Activated naive CD4-positive, alpha-beta T cell treated with anti-CD3 and anti-CD28 coated beads, Interleukin-2, amount 50 U/mL, for 72 hours (primary cell): ENCODE data around the gene MTCL1. TPM values are rescaled to one million over a fixed set of nuclear protein-coding genes. Genes with fewer than 3 reads are reported as not detected.

Source experiments
- ATAC-seq, 2 donors: fragments of 150-1000 bp; cut with Tn5 transposase; 2 replicates each; pipeline ENCODE4 v1.10.0; 2021; ENCODE audit warnings: mild to moderate bottlenecking in 2 of 2, moderate library complexity in 2 of 2
- DNase-seq, 2 donors: peaks; one replicate each; pipeline ENCODE4 v3.0.0; 2021 to 2022; ENCODE audit warnings: low spot score in 2 of 2
- H3K27ac Mint-ChIP-seq, 2 donors: one replicate each; pipeline ENCODE4 v1.8.0; 2022; ENCODE audit warnings: mild to moderate bottlenecking in 2 of 2, mixed read lengths in 2 of 2
- H3K36me3 Mint-ChIP-seq, 2 donors: one replicate each; pipeline ENCODE4 v1.8.0; 2022; ENCODE audit warnings: mixed read lengths in 2 of 2
- H3K9me3 Mint-ChIP-seq, 2 donors: one replicate each; pipeline ENCODE4 v1.8.0; 2022; ENCODE audit warnings: mixed read lengths in 2 of 2
- total RNA-seq, 2 donors: library from RNA; stranded (reverse); gene quantifications; one replicate each; pipeline ENCODE4 v1.2.3, GENCODE V29; 2022

MTCL1 gene
- under 1 TPM; 0.06 to 0.66 TPM for total RNA-seq

- H3K9me3 Mint-ChIP-seq, result no peaks in the 10 kb centered on the region
- ATAC-seq (peak; percentile 48 to 51), DNase-seq (peak in 1 of 2 donors; percentile 41)
- peaks cover 0 to 5% of the 10 kb centered on the region in 2 donors for H3K36me3 Mint-ChIP-seq
- peak within 1 kb of the TSS in 1 of 2 donors; percentile 44 for H3K27ac Mint-ChIP-seq
Measured at GRCh38 chr18:8705238-8705960, at the start of gene MTCL1. MTCL1 (plus strand) TSS chr18:8705556; CDS start chr18:8705661, 105 bp downstream.

- no peaks in the 10 kb centered on the region for H3K9me3 Mint-ChIP-seq
- H3K36me3 Mint-ChIP-seq, result no peaks in the 10 kb centered on the region
- DNase-seq (no peak), ATAC-seq (no peak)
- H3K27ac Mint-ChIP-seq, result no peak overlapping the region
Measured at GRCh38 chr18:8656232-8656631, 49.1 kb upstream of the MTCL1 start.

DNA sequence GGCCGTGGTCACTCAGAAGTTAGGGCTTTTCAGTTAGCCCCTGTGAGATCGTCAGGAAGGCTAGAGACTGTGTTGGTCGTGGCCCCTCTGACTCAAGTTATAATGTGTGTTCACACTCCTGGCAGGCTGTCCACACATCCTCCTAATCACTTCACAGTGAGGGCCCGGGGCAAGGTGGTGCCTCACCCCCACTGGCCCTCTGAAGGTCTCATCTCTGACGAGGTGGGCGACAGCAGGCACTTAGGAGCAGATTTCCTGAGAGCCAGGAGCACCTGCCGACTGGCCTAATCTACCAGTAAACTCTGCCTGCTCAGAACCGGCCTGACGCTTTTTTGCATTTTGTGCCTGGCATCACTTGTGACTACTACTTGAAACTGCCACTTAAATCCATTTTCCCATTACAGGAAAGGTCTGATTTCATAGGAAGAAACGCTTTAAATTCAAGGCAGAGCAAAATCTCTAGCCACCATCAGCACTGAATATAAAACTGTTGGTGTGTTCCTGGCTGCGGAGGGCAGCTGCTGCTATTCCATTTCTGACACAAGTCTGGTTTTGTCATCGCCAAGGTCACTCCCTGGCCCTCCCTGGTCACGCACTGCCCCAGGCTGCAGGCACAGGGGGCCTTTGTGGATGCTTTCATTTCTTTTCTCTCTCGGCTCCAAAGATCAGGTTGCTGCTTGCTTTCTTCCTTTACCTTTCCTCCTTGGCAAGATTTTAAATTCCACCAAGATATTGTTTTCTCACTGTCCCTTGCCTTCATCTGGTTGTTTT is 48.1 kb upstream of the MTCL1 start:
- Mint-ChIP-seq H3K36me3 (no peaks in the 10 kb centered on the region), H3K27ac (no peak overlapping the region), H3K9me3 (no peaks in the 10 kb centered on the region)
- ATAC-seq (no peak), DNase-seq (no peak)

DNA sequence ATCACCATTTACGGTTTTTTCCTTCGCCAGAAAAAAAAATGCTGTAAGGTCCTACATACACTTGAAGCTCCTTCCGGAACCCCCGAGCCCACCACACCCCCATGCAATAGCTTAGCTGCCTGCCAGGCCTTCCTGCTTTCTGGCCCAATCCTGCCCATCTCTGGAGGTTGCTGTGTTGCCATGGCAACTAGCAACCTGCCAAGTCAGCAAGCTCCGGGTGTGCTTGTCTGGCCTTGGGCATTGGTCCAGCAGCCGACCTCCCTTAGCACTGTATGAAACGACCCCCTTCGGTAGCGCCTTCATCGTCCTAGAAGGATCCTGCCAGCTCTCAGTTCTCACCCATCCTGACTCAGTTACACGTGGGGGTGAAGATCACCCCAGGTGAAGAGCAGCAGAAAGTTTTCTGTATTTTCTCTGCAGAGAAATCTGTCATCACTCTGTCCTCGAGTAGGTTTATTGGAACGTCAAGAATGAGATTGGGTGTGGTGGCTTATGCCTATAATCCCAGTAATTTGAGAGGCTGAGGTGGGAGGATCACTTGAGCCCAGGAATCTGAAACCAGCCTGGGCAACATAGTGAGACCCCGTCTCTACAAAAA is 47.4 kb upstream of the MTCL1 start:
- Mint-ChIP-seq H3K36me3 (no peaks in the 10 kb centered on the region), H3K9me3 (no peaks in the 10 kb centered on the region), H3K27ac (peak overlapping the region in 1 of 2 donors; percentile 46)
- ATAC-seq (no peak), DNase-seq (no peak)

DNA sequence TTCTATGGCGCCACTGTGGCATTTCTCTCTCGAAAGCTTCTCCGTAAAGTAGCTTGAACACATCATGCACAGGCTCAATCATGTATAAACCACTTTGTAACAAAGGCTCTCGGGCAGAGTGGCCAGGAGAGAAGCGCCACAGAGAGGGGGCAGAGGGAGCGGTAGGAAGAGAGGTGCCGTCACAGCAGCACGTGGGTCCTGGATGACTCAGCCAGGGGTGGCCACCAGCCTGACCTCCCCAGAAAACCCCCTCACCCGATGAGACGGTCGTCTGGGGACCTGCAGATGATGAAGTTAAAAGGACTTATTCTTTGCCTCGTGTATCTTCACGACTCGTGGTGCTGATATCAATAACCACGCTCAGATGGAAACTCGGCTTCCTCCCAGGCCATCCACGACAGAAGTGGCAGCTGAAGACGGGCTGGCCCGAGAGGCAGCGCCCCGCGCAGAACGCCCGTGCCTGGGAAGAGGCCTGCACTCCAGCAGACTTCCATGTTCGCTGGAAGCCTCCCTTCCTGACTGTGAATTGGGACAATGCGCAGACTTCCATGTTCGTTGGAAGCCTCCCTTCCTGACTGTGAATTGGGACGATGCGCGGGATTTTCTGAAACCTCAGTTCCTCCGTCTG is 46.4 kb upstream of the MTCL1 start:
- Mint-ChIP-seq H3K36me3 (no peaks in the 10 kb centered on the region), H3K27ac (no peak overlapping the region), H3K9me3 (no peaks in the 10 kb centered on the region)
- no peak for DNase-seq
- ATAC-seq, result no peak

DNA sequence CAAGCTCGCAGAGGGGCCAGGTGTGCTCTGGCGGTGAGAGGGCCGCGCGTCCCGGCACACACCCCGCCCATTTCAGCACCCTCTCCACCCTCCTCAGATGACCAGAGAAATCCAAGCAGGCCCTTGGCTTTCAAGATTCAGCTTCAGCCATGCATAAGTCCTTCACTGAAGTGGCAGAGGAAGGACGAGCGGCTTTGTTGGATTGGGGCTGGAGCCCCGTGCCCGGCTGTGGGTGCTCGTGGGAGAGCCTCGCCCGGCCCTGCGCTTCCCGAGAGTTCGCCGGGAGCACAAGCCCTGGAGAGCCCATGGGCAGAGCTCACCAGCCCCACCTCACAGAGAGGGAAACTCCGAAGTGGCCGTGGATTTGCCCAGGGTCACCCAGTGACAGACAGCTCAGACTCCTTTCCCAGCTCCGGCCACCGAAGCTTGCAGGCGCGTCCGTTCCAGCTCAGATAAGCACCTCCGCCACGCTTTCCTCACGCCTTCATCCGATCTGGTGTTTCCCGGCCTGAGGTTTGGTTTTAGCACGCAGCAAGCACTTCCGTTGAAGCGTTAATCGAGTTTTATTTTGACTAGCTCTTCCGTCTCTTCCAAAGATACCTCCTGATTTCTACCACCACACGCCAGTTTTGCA is 45.6 kb upstream of the MTCL1 start:
- H3K27ac Mint-ChIP-seq, result no peak overlapping the region
- ATAC-seq (no peak), DNase-seq (no peak)
- no peaks in the 10 kb centered on the region for H3K36me3 Mint-ChIP-seq
- H3K9me3 Mint-ChIP-seq, result no peaks in the 10 kb centered on the region

DNA sequence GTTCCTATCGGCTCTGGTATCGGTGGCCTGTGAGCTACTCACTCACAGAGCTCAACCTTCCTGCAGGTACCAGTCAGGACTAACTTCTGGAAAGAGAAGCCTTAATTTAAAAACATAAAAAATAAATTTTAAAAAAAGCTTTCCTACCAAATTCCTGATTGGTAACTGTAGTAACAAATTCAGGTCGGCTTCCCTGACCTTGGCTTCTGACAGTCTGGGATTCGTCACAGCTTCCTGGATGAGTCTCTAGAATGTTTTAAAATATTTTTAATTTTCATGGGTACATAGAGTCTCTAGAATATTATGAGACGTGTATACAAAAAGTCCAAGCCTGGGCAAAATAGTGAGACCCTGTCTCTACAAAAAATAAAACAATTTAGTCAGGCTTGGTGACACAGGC is 45.0 kb upstream of the MTCL1 start:
- Mint-ChIP-seq H3K36me3 (no peaks in the 10 kb centered on the region), H3K27ac (no peak overlapping the region), H3K9me3 (no peaks in the 10 kb centered on the region)
- ATAC-seq (no peak), DNase-seq (no peak)

GRCh38 chr18:8661754-8662559 is 43.4 kb upstream of the MTCL1 start:
- Mint-ChIP-seq H3K9me3 (no peaks in the 10 kb centered on the region), H3K27ac (no peak overlapping the region), H3K36me3 (no peaks in the 10 kb centered on the region)
- ATAC-seq (no peak), DNase-seq (no peak)

- no peak overlapping the region for H3K27ac Mint-ChIP-seq
- no peaks in the 10 kb centered on the region for H3K9me3 Mint-ChIP-seq
- DNase-seq (no peak), ATAC-seq (no peak)
- H3K36me3 Mint-ChIP-seq, result no peaks in the 10 kb centered on the region
Measured at GRCh38 chr18:8662560-8663255, 42.6 kb upstream of the MTCL1 start.

DNA sequence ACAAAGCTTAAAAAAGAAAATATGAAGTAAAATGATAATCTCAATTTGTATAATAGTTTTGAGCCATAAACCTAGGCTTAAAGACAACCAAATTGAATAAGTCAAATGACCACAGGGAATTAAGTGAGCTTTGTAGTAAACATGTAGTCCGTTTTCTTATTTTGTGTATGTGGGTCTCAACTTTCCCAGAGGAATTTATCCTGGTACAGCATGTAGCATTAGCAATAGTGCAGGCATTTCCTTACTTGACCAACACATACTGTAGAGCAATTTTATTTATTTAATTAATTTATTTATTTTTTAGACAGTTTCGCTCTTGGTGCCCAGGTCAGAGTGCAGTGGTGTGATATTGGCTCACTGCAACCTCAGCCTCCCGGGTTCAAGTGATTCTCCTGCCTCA is 37.5 kb upstream of the MTCL1 start:
- DNase-seq (no peak), ATAC-seq (no peak)
- Mint-ChIP-seq H3K27ac (no peak overlapping the region), H3K9me3 (no peaks in the 10 kb centered on the region), H3K36me3 (no peaks in the 10 kb centered on the region)

- no peak for DNase-seq
- H3K27ac Mint-ChIP-seq, result no peak overlapping the region
- H3K9me3 Mint-ChIP-seq, result no peaks in the 10 kb centered on the region
- H3K36me3 Mint-ChIP-seq, result no peaks in the 10 kb centered on the region
- ATAC-seq, result no peak
Measured at GRCh38 chr18:8668381-8668780, 37.0 kb upstream of the MTCL1 start.

GRCh38 chr18:8669571-8669970 is 35.8 kb upstream of the MTCL1 start:
- no peak for ATAC-seq
- H3K9me3 Mint-ChIP-seq, result no peaks in the 10 kb centered on the region
- DNase-seq, result no peak
- H3K36me3 Mint-ChIP-seq, result no peaks in the 10 kb centered on the region
- H3K27ac Mint-ChIP-seq, result no peak overlapping the region

DNA sequence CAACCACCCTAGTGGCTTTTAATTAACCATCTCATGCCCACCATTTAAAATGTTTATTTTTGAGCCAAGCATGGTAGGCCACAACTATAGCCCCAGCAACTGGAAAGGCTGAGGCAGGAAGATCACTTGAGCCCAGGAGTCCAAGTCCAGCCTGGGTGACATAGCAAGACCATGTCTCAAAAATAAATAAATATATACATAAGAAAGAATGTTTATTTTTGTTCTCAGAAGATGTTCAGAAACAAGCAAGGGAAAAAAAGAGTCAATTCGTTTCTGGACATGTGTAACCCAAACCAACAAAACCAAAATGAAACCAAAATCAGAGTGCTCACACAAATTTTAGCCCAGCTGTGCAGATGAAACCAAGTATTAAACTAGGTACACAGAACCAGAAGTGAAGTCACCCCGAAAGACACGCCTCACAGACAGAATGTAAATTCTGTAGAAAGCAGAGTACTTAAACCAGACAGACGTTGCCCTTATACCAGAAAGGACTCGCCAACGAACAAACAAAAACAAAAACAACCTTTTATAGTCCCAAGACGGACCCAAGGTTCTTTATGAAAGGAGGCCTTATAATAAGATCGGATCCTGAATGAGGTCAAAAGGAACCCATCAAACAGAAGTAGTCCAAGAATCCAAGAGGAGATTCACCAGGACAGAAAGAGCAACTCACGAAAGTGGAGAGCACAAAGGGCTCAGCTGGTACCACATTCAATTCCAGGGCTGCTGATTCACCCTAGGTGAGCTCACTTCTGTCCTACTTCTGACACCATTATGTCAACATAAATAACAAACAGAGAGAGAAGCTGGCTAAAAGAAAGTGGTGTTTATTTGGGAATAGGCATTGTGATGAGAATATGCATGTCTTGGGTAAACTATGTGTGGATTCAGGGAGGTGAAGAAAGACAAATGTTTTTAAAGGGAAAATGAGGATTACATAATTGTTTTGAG is 31.8 kb upstream of the MTCL1 start:
- H3K9me3 Mint-ChIP-seq, result no peaks in the 10 kb centered on the region
- peak in 1 of 2 donors; percentile 44 for ATAC-seq
- no peak for DNase-seq
- H3K27ac Mint-ChIP-seq, result no peak overlapping the region
- no peaks in the 10 kb centered on the region for H3K36me3 Mint-ChIP-seq

- ATAC-seq (no peak), DNase-seq (no peak)
- H3K9me3 Mint-ChIP-seq, result no peaks in the 10 kb centered on the region
- no peak overlapping the region for H3K27ac Mint-ChIP-seq
- H3K36me3 Mint-ChIP-seq, result no peaks in the 10 kb centered on the region
Measured at GRCh38 chr18:8675057-8675456, 30.3 kb upstream of the MTCL1 start.

GRCh38 chr18:8681196-8681595 is 24.2 kb upstream of the MTCL1 start:
- ATAC-seq (no peak), DNase-seq (no peak)
- no peaks in the 10 kb centered on the region for H3K9me3 Mint-ChIP-seq
- no peak overlapping the region for H3K27ac Mint-ChIP-seq
- no peaks in the 10 kb centered on the region for H3K36me3 Mint-ChIP-seq
